Progenitor cell of endocrine pancreas (in vitro differentiated cells): Measurements from ENCODE around the gene NT5C3B. TPM values are rescaled to one million over a fixed set of nuclear protein-coding genes. Genes with fewer than 3 reads are reported as not detected.

Experiments
- DNase-seq: peaks from one replicate; pipeline ENCODE4 v3.0.0; 2021; ENCODE audit warnings: low spot score; ENCODE audit not compliant: unreplicated experiment
- H3K27ac Mint-ChIP-seq: 2 replicates; pipeline ENCODE4 v1.8.0; 2021; ENCODE audit warnings: mild to moderate bottlenecking, moderate library complexity, mixed read lengths
- H3K27me3 Mint-ChIP-seq: 2 replicates; pipeline ENCODE4 v1.8.0; 2021; ENCODE audit warnings: mixed read lengths
- H3K36me3 Mint-ChIP-seq: 2 replicates; pipeline ENCODE4 v1.8.0; 2022; ENCODE audit warnings: mixed read lengths; ENCODE audit not compliant: insufficient read depth
- H3K4me1 Mint-ChIP-seq: 2 replicates; pipeline ENCODE4 v1.8.0; 2021; ENCODE audit warnings: low read depth, mixed read lengths
- H3K4me3 Mint-ChIP-seq: 2 replicates; pipeline ENCODE4 v1.8.0; 2021; ENCODE audit warnings: low read depth, mild to moderate bottlenecking, moderate library complexity, mixed read lengths
- H3K9me3 Mint-ChIP-seq: 2 replicates; pipeline ENCODE4 v1.8.0; 2021; ENCODE audit warnings: low read depth, mixed read lengths
- total RNA-seq: library from RNA; stranded (reverse); gene quantifications from 2 replicates; pipeline ENCODE4 v1.2.1, GENCODE V29; 2021
- TF ChIP-seq, protein P1 (sequence below): fragments of 200-600 bp; sonication (generic); IDR thresholded peaks from one replicate; pipeline ENCODE4 v1.5.0; 2021; ENCODE audit warnings: antibody characterized with exemption, mild to moderate bottlenecking; ENCODE audit not compliant: unreplicated experiment

NT5C3B gene
- total RNA-seq, 1 donor from 2014 or later: 115 TPM

DNA sequence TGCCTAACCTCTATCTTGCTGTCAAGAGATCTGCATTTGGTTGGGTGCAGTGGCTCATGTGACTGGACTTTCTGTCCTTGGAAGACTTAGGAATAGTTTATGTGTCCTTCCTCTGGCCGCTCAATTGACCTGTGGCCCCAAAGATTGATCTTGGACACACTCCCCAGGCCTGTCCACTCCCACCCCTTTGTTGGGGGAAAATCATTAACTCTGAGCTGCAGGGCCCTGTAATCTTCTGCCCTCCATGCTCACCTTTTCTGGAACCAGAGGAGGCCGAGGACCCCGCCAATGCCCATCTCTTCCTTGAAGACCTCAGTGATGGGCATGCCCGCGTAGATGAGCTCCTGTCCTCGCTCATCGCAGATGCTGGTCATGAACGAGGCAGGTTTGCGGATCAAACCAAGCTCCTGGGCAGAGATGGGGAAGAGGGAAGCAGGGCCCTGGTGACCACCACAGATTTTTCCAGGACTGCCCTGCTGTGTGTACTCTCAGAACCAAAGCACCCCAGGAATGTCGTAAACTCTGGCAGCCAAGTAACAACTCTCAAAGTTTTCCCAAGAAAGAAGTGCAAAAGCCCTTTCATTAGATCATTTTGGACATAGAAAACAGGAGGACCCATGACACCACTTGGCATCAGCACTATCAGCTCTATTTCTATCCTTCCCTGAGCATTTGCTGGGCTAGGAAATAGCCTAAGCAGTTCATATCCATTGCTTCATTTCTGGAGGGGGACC is 37.7 kb upstream of the NT5C3B start:
- no peak for DNase-seq
- Mint-ChIP-seq H3K4me1 (no peaks in the 10 kb centered on the region), H3K9me3 (no peaks in the 10 kb centered on the region), H3K4me3 (no peak overlapping the region), H3K27ac (peak overlapping the region; percentile 20), H3K36me3 (peaks cover 46% of the 10 kb centered on the region), H3K27me3 (no peaks in the 10 kb centered on the region)
- TF ChIP-seq, protein P1, sequence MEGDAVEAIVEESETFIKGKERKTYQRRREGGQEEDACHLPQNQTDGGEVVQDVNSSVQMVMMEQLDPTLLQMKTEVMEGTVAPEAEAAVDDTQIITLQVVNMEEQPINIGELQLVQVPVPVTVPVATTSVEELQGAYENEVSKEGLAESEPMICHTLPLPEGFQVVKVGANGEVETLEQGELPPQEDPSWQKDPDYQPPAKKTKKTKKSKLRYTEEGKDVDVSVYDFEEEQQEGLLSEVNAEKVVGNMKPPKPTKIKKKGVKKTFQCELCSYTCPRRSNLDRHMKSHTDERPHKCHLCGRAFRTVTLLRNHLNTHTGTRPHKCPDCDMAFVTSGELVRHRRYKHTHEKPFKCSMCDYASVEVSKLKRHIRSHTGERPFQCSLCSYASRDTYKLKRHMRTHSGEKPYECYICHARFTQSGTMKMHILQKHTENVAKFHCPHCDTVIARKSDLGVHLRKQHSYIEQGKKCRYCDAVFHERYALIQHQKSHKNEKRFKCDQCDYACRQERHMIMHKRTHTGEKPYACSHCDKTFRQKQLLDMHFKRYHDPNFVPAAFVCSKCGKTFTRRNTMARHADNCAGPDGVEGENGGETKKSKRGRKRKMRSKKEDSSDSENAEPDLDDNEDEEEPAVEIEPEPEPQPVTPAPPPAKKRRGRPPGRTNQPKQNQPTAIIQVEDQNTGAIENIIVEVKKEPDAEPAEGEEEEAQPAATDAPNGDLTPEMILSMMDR: no peak

DNA sequence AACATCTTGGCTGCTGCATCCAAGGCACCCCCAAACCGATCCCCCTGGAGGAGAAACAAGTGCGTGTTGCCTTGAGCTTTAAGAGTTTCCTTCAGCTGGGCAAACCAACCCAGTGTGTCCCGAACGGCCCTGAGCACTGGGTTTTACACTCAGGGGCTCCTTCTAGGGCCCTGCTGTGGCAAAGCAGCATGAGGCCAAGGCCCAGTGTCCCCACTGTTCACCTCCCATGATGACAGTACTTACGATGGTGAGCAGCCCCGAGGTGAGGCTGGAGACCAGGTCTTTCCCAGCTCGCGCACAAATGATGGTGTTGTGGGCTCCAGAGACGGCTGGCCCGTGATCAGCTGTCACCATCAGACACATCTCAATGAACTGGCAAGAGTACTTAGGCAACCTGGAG is 35.8 kb upstream of the NT5C3B start:
- no peak overlapping the region for H3K4me3 Mint-ChIP-seq
- TF ChIP-seq, protein P1: no peak
- no peaks in the 10 kb centered on the region for H3K27me3 Mint-ChIP-seq
- DNase-seq: no peak
- H3K27ac Mint-ChIP-seq: peak overlapping the region; percentile 33
- H3K4me1 Mint-ChIP-seq: no peaks in the 10 kb centered on the region
- H3K36me3 Mint-ChIP-seq: peaks cover 41% of the 10 kb centered on the region
- H3K9me3 Mint-ChIP-seq: no peaks in the 10 kb centered on the region

DNA sequence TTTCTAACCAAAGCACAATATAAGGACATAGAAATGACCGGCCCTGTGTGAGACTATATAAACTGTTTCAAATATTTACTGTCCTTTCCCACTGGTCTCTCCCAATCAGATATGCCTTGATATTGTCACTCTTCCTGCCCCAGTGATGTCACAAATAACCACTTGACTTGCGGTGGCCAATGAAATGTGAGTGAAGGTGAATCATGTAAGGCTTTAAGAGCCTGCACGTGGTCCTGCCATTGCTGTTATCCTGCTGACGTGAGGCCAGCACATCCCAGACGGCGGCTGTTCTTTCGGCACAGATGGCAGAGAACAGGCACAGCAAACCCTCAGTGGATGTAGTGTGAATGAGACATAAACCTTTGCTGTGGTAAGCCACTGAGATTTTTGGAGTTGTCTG is 34.6 kb upstream of the NT5C3B start:
- TF ChIP-seq, protein P1: no peak
- no peaks in the 10 kb centered on the region for H3K4me1 Mint-ChIP-seq
- no peak for DNase-seq
- no peak overlapping the region for H3K27ac Mint-ChIP-seq
- no peak overlapping the region for H3K4me3 Mint-ChIP-seq
- no peaks in the 10 kb centered on the region for H3K27me3 Mint-ChIP-seq
- H3K9me3 Mint-ChIP-seq: no peaks in the 10 kb centered on the region
- H3K36me3 Mint-ChIP-seq: peaks cover 38% of the 10 kb centered on the region

DNA sequence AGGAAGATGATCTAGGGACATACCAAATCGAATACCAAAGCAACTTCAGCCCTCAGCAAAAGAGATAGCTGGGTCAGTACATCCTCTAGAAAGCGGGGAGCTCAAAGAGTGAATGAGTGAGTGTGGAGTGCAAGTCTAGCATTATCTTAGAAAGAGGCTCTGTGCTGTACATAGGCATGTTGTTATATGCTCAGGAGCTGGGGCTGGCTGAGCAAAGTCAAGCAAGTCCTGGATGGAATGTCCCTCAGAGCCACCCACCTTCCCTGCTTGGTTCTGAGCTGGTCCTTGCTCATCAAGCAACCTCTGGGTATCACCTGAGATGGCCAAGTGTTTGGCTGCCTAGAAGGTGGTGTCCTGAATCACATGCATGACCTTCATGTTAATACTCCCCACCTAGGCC is 34.1 kb upstream of the NT5C3B start:
- Mint-ChIP-seq H3K27me3 (no peaks in the 10 kb centered on the region), H3K4me3 (no peak overlapping the region), H3K4me1 (peaks cover 2% of the 10 kb centered on the region), H3K9me3 (no peaks in the 10 kb centered on the region), H3K27ac (no peak overlapping the region), H3K36me3 (peaks cover 39% of the 10 kb centered on the region)
- DNase-seq: no peak
- TF ChIP-seq, protein P1: no peak

DNA sequence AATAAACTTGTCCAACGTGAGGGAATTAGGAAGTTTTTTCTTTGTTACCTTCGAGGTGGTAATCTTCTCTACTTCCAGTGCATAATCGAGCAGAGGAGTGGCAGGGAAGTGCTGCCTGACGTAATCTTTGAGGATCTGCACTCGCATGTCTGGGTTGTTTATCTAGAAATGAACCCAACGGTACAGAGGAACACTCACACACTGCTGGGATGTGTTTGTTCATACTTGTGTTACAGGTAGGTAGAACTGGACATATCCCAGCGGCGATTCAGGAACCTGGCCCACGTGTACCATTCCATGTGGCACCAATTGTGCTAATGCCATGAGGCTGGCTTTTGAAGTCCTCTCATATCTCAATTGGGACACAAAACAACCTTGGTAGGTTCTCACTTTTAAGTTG is 33.4 kb upstream of the NT5C3B start:
- Mint-ChIP-seq H3K4me1 (peaks cover 2% of the 10 kb centered on the region), H3K27me3 (no peaks in the 10 kb centered on the region), H3K9me3 (no peaks in the 10 kb centered on the region), H3K36me3 (peaks cover 36% of the 10 kb centered on the region), H3K27ac (no peak overlapping the region), H3K4me3 (no peak overlapping the region)
- DNase-seq: no peak
- TF ChIP-seq, protein P1: no peak
